Activated B cell treated with CpG ODN at 0.5 μM for 24 hours (primary cell): Measurements from ENCODE around the gene PLXNA4. TPM values are rescaled to one million over a fixed set of nuclear protein-coding genes. Genes with fewer than 3 reads are reported as not detected.

Experiments used
- ATAC-seq: fragments of 200-7000 bp; cut with Tn5 transposase; one replicate; pipeline ENCODE4 v1.10.0; 2021; ENCODE audit warnings: low read depth, mild to moderate bottlenecking, moderate library complexity
- CTCF ChIA-PET: fragments of 350-600 bp; sonication (Branson Sonifier 250); formaldehyde crosslinking; loops from one replicate; lab custom pipeline; 2021; ENCODE audit warnings: antibody characterized with exemption; lab: Charles Lee
- POLR2A ChIA-PET: fragments of 350-600 bp; sonication (Branson Sonifier 250); formaldehyde crosslinking; loops from one replicate; lab custom pipeline; 2021; ENCODE audit warnings: antibody characterized with exemption; lab: Charles Lee
- DNase-seq: peaks from one replicate; pipeline ENCODE4 v3.0.0; 2022
- H3K27ac Mint-ChIP-seq: one replicate; pipeline ENCODE4 v1.8.0; 2020; ENCODE audit warnings: mixed read lengths
- H3K27me3 Mint-ChIP-seq: one replicate; pipeline ENCODE4 v1.8.0; 2021; ENCODE audit warnings: mixed read lengths
- H3K36me3 Mint-ChIP-seq: one replicate; pipeline ENCODE4 v1.8.0; 2021; ENCODE audit warnings: low read depth, mixed read lengths
- H3K4me1 Mint-ChIP-seq: one replicate; pipeline ENCODE4 v1.8.0; 2021; ENCODE audit warnings: mixed read lengths
- H3K4me3 Mint-ChIP-seq: one replicate; pipeline ENCODE4 v1.8.0; 2020; ENCODE audit warnings: mild to moderate bottlenecking, mixed read lengths
- H3K9me3 Mint-ChIP-seq: one replicate; pipeline ENCODE4 v1.8.0; 2020; ENCODE audit warnings: mixed read lengths
- CTCF ChIP-seq: fragments of 200-600 bp; IDR thresholded peaks from one replicate; pipeline ENCODE4 v1.8.0; 2022; ENCODE audit warnings: antibody characterized with exemption, mild to moderate bottlenecking
- intact Hi-C: fragments of 100-400 bp; cut with micrococcal nuclease; formaldehyde crosslinking; loops from one replicate; pipeline ENCODE4 v1.15.1; 2024
- total RNA-seq: library from RNA; stranded (reverse); gene quantifications from 2 replicates; pipeline ENCODE4 v1.2.3, GENCODE V29; 2022

PLXNA4 gene
- total RNA-seq, 1 donor from 2014 or later, result not detected

- Mint-ChIP-seq H3K36me3 (no peaks in the 10 kb centered on the region), H3K27me3 (no peaks in the 10 kb centered on the region), H3K9me3 (no peaks in the 10 kb centered on the region), H3K27ac (no peak overlapping the region), H3K4me1 (no peaks in the 10 kb centered on the region), H3K4me3 (no peak overlapping the region)
- TF ChIP-seq CTCF, result no peak
- POLR2A ChIA-PET, result no interaction called here
- intact Hi-C loops, result no loop called here
- no peak for DNase-seq
- CTCF ChIA-PET, result no interaction called here
- ATAC-seq, result no peak
These were observed 79.2 kb downstream of the PLXNA4 start for GRCh38 chr7:132497098-132497497.

GRCh38 chr7:132495936-132496335, 80.3 kb downstream of the PLXNA4 start:
- Mint-ChIP-seq H3K36me3 (no peaks in the 10 kb centered on the region), H3K9me3 (no peaks in the 10 kb centered on the region), H3K4me3 (no peak overlapping the region), H3K27ac (no peak overlapping the region), H3K4me1 (no peaks in the 10 kb centered on the region), H3K27me3 (no peaks in the 10 kb centered on the region)
- TF ChIP-seq CTCF, result no peak
- ChIA-PET CTCF (no interaction called here), POLR2A (no interaction called here)
- intact Hi-C loops, result no loop called here
- DNase-seq (no peak), ATAC-seq (no peak)

- H3K4me3 Mint-ChIP-seq, result no peak overlapping the region
- ChIA-PET CTCF (no interaction called here), POLR2A (no interaction called here)
- no peak for DNase-seq
- intact Hi-C loops, result no loop called here
- H3K36me3 Mint-ChIP-seq, result no peaks in the 10 kb centered on the region
- no peaks in the 10 kb centered on the region for H3K9me3 Mint-ChIP-seq
- no peak overlapping the region for H3K27ac Mint-ChIP-seq
- no peaks in the 10 kb centered on the region for H3K4me1 Mint-ChIP-seq
- TF ChIP-seq CTCF, result no peak
- no peak for ATAC-seq
- H3K27me3 Mint-ChIP-seq, result no peaks in the 10 kb centered on the region
These were observed 81.8 kb downstream of the PLXNA4 start for GRCh38 chr7:132494474-132494873.

GRCh38 chr7:132492823-132493445, 83.3 kb downstream of the PLXNA4 start:
- H3K27ac Mint-ChIP-seq, result no peak overlapping the region
- CTCF ChIA-PET, result no interaction called here
- POLR2A ChIA-PET, result no interaction called here

GRCh38 chr7:132491391-132491945, 84.8 kb downstream of the PLXNA4 start:
- no peak for DNase-seq
- TF ChIP-seq CTCF, result no peak
- Mint-ChIP-seq H3K4me3 (no peak overlapping the region), H3K27me3 (no peaks in the 10 kb centered on the region), H3K4me1 (no peaks in the 10 kb centered on the region), H3K27ac (no peak overlapping the region), H3K9me3 (no peaks in the 10 kb centered on the region), H3K36me3 (no peaks in the 10 kb centered on the region)
- CTCF ChIA-PET, result interaction anchor here (1.0 kb wide), 1 partner anchor 853 kb away, joined by 3 read pairs; no protein-coding TSS in a partner anchor
- POLR2A ChIA-PET, result no interaction called here
- intact Hi-C loops, result no loop called here
- ATAC-seq, result no peak

More at GRCh38 chr7:132492823-132493445, 83.3 kb downstream of the PLXNA4 start:
- Mint-ChIP-seq H3K4me3 (no peak overlapping the region), H3K27me3 (no peaks in the 10 kb centered on the region), H3K9me3 (no peaks in the 10 kb centered on the region), H3K4me1 (no peaks in the 10 kb centered on the region), H3K36me3 (no peaks in the 10 kb centered on the region)
- DNase-seq, result no peak
- TF ChIP-seq CTCF, result no peak
- no peak for ATAC-seq
- intact Hi-C loops, result no loop called here
